Heart left ventricle (tissue), 13 donors: ENCODE measurements around the gene PYGM.

Experiments
- CTCF ChIP-seq, 12 donors: fragments of 200-600 bp; sonication (generic) in 4 of 12; IDR thresholded peaks; one replicate each; pipeline versions ENCODE4 v1.5.0 to v1.8.0; 2018 to 2022; ENCODE audit warnings: antibody characterized with exemption in 12 of 12, mild to moderate bottlenecking in 5 of 12
- POLR2A ChIP-seq, 2 donors: fragments of 450-650 bp; IDR thresholded peaks; one replicate each; pipeline ENCODE4 v1.6.1; 2017; ENCODE audit warnings: antibody characterized with exemption in 2 of 2, mild to moderate bottlenecking in 2 of 2, moderate library complexity in 2 of 2
- donor health status: ischemic (EF 13 %, LVEDD 7.1; RV severe dilation, severe dysfunction).
- donor health status: DM: no; HTN: yes; CAD: no.
- donor health status: DM: no; HTN: no; CAD: no.
- donor health status: ischemic (EF 25% LVEDD 6.9; RV normal size, moderate dysfunction).
- donor health status: ischemic (EF 25% LVEDD 5.7; RV mildly dilated, moderate dysfunction).
- donor health status: ischemic (EF 35%, LVEDD 5.7; RV mildly dilated, moderate dysfunction).
- donor health status: nonischemic (EF 11% LVEDD 7.7; RV severe dilation, severe dysfunction).
- donor health status: DM: yes; HTN: yes; CAD: no.
- donor health status: PGD.
- donor health status: ischemic (EF 29% LVEDD 5.4; RV normal size, mild dysfunction).
- donor health status: nonischemic (EF 23%, LVEDD 6.1; RV moderate dilation, normal function).

GRCh38 chr11:64764040-64764611 is 4.4 kb upstream of the PYGM start:
- no peak for TF ChIP-seq POLR2A (IDR thresholded peaks at IDR 0.05)
- TF ChIP-seq CTCF (IDR thresholded peaks at IDR 0.05): no peak
